ENCODE data around the gene ZGPAT. TPM values are rescaled to one million over a fixed set of nuclear protein-coding genes. Genes with fewer than 3 reads are reported as not detected.

The ZGPAT gene
- total and polyA plus RNA-seq, 2 of the 8 experiments (the other 6 are each of a cell fraction or from before 2014, with no cell fraction given) = 14.5 to 21.4 TPM

- Histone ChIP-seq H3K9me3 (ENCODE audit: insufficient read depth in 2 of 2, low read depth in 1 of 2, low read length in 1 of 2) (peaks cover 0 to 3% of the 10 kb centered on the region in 2 experiments; a peak in 1 of 4 replicates), H3K4me3 (ENCODE audit: extremely low read depth in 1 of 4, insufficient read depth in 2 of 4, low read depth in 3 of 4, low read length in 4 of 4) (no peak overlapping the region), H3K23ac (ENCODE audit: insufficient read length) (no peak overlapping the region), H4K5ac (ENCODE audit: insufficient read length, low read depth, low read length) (no peak overlapping the region), H3K4me2 (ENCODE audit: insufficient read depth in 1 of 2, low read depth in 2 of 2, low read length in 2 of 2) (no peak overlapping the region), H2BK20ac (ENCODE audit: low read length) (no peak overlapping the region), H3K14ac (ENCODE audit: insufficient read length) (no peak overlapping the region), H2BK15ac (ENCODE audit: low read length) (no peak overlapping the region), H3K79me2 (ENCODE audit: control insufficient read depth in 1 of 2, insufficient read depth in 2 of 2, low read length in 2 of 2) (peaks cover 4 to 11% of the 10 kb centered on the region in 2 experiments; a peak in 2 of 4 replicates), H4K20me1 (replicated peaks in 1 of 2; ENCODE audit: control insufficient read depth in 1 of 2, insufficient read depth in 2 of 2, low read length in 2 of 2) (peaks cover 3 to 14% of the 10 kb centered on the region in 2 experiments), H3K18ac (ENCODE audit: extremely low read depth, low read length) (no peak overlapping the region), H2AK5ac (ENCODE audit: low read depth, low read length) (no peak overlapping the region), H3K9ac (replicated peaks in 1 of 4; ENCODE audit: extremely low read depth in 1 of 4, low read depth in 3 of 4, low read length in 3 of 4) (no peak overlapping the region), H3K27me3 (replicated peaks in 1 of 4; ENCODE audit: control insufficient read depth in 3 of 4, extremely low read depth in 1 of 4, insufficient read depth in 3 of 4, low read length in 3 of 4) (no peaks in the 10 kb centered on the region), H3K27ac (ENCODE audit: low read depth, low read length) (no peak overlapping the region), H2AFZ (ENCODE audit: low read length) (no peak overlapping the region), H2BK120ac (replicated peaks; ENCODE audit: low read depth, low read length) (no peak overlapping the region), H3K4ac (replicated peaks; ENCODE audit: insufficient read length, low read depth, low read length) (no peak overlapping the region), H4K8ac (ENCODE audit: extremely low read depth, insufficient read depth, low read length) (no peak overlapping the region; the same call in 1 of the 2 replicates), H2BK12ac (ENCODE audit: low read depth, low read length) (no peak overlapping the region), H3K56ac (replicated peaks; ENCODE audit: insufficient read length, low read depth, low read length) (no peak overlapping the region), H3K23me2 (ENCODE audit: low read depth, low read length) (peaks cover 7% of the 10 kb centered on the region; the same call in 1 of the 2 replicates), H3K4me1 (replicated peaks in 1 of 4; ENCODE audit: control insufficient read depth in 3 of 4, insufficient read depth in 4 of 4, low read length in 3 of 4) (peaks cover 0 to 9% (median 6%) of the 10 kb centered on the region in 4 experiments; a peak in 5 of 7 replicates), H2BK5ac (ENCODE audit: low read depth, low read length) (no peak overlapping the region; the same call in 1 of the 2 replicates), H4K91ac (replicated peaks; ENCODE audit: insufficient read length, low read length) (no peak overlapping the region), H3K79me1 (ENCODE audit: low read depth, low read length) (peaks cover 14% of the 10 kb centered on the region), H3K36me3 (ENCODE audit: control insufficient read depth in 2 of 4, insufficient read depth in 4 of 4, low read length in 3 of 4) (no peaks in the 10 kb centered on the region; a peak in 1 of 8 replicates)
- CTCF ChIA-PET (ENCODE audit: partially characterized antibody) = interaction anchor here (0.6 to 10.7 kb wide), 7 partner anchors 14 to 168 kb away, joined by 3 to 191 read pairs (median 17); partner anchors contain the start of gene TPD52L2
- DNase-seq (ENCODE audit: low read depth in 1 of 2, low spot score in 2 of 2) (no peak), FAIRE-seq (no peak)
- WGBS, 2 experiments (ENCODE audit: extremely low coverage in 1 of 2, insufficient coverage in 1 of 2, insufficient read length in 1 of 2, insufficient replicate concordance in 2 of 2, low coverage in 1 of 2, low lambda C conversion rate in 2 of 2, missing lambda C conversion rate in 1 of 2) = 92% methylated on average over 29 of the region's 33 CpGs; no CpG with 5 or more reads in 1 of the 2 experiments
- TF ChIP-seq SRF (IDR thresholded peaks at IDR 0.05; ENCODE audit: low read depth, low read length) (no peak), BACH1 (IDR thresholded peaks at IDR 0.05; ENCODE audit: low read length) (no peak), GTF2F1 (IDR thresholded peaks at IDR 0.05; ENCODE audit: borderline replicate concordance, low read depth, low read length) (no peak), ATF3 (IDR thresholded peaks at IDR 0.05; ENCODE audit: insufficient read depth, low read depth, low read length) (no peak), RFX5 (IDR thresholded peaks at IDR 0.05; ENCODE audit: borderline replicate concordance, low read depth, low read length) (no peak), HDAC2 (IDR thresholded peaks at IDR 0.05; ENCODE audit: borderline replicate concordance in 1 of 2, low read depth in 2 of 2, low read length in 2 of 2) (no peak), CREB1 (IDR thresholded peaks at IDR 0.05) (no peak), KDM5A (IDR thresholded peaks at IDR 0.05; ENCODE audit: low read length) (no peak), GABPA (IDR thresholded peaks at IDR 0.05; ENCODE audit: borderline replicate concordance, insufficient read depth, low read length) (no peak), YY1 (IDR thresholded peaks at IDR 0.05; ENCODE audit: low read depth, low read length) (no peak), SP4 (IDR thresholded peaks at IDR 0.05; ENCODE audit: low read length) (no peak), CHD1 (IDR thresholded peaks at IDR 0.05; ENCODE audit: low read depth, low read length) (no peak)
- POLR2A ChIA-PET (ENCODE audit: partially characterized antibody) = interaction anchor here (1.4 to 2.8 kb wide), 3 partner anchors 11 to 92 kb away, joined by 3 to 22 read pairs (median 3); partner anchors contain the start of gene TPD52L2
Measured at GRCh38 chr20:63773571-63774241, 65.9 kb downstream of the ZGPAT start.

Measured in H1 (cell line).